AG08396 (cell line): Measurements from ENCODE around the gene MECR.

Experiments used
- DNase-seq: peaks from one replicate; pipeline ENCODE4 v3.0.0; 2012; ENCODE audit warnings: low spot score, mixed read lengths

The MECR gene

DNA sequence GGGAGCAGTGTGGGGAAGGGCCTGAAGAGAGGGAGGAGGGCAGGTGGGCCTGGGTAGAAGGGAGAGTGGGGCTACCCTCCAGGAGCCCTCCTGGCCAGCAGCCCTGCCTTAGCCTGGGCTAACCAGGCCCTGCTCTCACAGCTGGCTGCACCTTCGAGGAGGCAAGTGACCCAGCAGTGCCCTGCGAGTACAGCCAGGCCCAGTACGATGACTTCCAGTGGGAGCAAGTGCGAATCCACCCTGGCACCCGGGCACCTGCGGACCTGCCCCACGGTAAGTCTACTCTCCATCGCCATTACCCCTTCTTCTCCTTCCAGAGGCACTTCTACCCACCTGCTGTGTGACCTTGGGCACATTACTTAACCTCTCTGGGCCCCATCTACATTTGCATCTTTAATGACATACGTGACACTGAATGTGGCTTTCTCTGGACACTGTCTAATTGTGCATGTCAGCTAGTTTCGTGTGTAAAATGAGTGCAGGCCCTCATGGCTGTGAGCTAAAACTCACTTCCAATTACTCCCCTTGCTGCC is 24.5 kb upstream of the MECR start:
- no peak for DNase-seq

DNA sequence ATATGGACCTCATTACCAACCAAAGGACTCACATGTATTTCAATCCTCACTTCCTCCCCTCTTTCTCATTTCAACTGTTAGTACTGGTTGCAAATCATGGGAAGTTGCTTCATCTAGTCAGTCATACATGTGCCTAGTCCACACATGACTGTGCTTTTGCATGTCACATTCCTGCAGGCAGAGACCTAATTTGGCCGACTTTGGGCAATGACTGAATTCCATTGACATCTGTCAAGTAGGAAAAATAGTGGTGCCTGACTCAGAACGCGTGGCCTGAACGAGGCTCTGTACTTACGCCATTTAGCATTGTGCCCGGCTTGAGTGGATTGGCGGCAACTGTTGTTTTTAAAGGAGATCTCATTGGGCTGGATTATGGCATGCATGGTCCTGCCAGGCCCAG is 23.6 kb upstream of the MECR start:
- DNase-seq: no peak

DNA sequence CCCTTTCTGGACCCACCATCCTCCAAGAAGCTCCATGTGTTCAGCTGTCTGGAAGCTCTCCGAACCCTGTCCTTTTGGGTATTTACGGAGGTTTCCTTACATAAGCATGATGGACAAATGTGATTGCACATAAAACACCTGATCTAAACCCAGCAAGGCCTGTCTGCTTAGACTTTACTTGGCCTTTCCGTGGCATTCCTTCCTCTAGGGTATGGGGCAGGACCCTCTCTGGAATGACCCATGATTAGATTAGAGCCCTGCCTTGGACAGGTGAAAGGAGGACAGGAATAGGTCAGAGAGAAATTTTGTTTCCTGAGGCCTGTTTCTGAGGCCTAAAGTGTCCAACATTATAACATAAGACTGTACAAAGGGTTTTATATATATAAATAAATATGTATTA is 22.4 kb upstream of the MECR start:
- DNase-seq: no peak

- DNase-seq: no peak
Observed at GRCh38 chr1:29251164-29252124, 20.7 kb upstream of the MECR start.

DNA sequence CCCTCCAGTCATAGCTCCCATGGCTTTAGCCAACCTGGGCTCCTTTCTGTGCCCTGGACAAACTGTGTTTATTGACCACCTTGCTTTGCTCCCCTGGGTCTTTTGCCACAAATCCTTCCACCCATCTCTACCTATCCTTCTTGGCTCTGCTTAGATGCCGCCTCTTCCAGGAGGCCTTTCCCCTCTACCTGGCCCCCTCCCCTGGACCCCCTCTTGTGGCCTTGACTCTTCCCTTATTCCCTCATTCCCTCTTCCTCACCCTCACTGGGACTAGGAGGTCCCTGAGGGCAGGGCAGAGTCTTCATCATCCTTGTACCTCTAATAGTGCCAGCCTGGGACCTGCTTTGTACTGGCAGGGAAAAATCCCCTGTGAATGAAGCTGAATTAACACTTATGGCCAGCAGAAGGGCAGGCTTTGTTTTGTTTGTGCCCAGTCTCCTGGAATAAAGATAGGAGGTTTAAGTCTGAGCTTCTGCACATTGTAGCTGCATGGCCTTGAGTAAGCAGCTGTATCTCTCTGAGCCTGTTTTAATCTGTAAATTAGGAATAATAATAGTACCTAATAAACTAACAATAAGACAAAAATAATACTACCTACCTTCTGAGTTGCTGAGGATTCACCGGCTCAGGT is 19.3 kb upstream of the MECR start:
- no peak for DNase-seq

GRCh38 chr1:29249170-29249691 is 18.5 kb upstream of the MECR start:
- peak; percentile 58 for DNase-seq

DNA sequence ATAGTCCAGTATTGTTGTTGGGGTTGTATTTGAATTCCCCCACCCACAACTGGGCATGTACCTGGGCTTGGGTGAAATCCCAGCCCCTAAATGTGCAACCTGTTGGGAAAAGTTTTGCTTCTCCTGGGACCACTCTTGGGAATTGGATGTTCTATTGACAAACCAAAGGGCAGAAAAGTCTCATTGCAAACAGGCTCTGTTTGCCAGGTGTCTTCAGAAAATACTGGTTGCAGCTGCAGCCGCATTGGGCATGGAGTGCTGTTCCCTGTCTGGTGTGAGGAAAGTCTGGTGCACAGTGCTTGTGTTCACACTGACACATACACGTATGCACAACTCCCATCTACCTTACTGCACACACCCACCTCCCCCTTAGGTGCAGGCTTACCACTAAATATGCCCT is 17.7 kb upstream of the MECR start:
- no peak for DNase-seq

DNA sequence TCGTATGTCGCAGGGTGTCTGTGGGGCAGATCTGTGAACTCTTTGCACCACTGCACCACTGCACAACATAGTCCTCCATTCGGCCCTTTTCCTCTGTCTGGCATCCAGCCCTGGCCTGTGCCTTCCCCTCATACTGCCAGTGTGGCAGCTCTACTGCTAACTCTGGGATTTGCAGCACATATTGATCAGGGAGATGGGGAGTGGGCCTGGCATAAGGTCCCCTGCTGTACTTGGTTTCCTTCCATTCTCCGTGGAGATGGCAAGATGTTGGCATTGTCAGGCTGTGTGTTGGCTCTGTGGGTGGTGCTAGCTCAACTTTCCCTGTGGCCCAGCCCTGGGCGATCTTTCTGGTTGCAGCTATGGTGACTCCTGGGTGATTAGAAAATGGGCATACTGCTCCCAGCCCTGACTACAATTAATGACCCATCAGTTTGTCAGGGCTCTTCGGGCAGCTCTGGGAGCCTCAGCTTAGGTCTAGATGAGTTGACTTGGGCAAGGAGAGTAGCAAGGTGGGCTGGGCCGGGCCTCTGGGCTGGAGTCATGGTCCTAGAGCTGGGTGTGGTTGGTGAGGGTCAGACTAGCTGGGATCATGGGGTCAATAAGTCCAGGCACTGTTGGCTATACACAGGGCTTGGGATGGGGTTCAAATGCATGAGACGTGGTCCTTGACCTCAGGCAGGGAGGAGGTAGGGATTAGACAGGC is 17.0 kb upstream of the MECR start:
- no peak for DNase-seq

DNA sequence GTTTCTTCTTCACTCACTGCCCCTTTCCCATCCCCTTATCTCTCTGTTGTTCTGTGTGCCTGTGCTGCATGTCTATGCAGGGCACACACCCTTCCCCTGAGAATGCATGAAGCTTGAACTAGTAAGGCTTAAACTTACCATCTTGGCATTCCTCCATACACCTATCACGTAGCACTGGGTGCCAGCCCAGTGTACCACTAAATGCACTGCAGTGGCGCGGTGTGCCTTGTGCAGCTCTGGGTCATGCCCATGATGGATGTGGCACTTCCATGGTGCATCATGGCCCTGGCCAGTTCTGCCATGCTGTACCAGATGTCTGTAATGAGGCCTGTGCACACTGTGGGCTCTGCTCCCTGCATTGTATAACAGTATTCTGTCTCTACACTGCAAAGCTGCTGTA is 16.3 kb upstream of the MECR start:
- no peak for DNase-seq

DNA sequence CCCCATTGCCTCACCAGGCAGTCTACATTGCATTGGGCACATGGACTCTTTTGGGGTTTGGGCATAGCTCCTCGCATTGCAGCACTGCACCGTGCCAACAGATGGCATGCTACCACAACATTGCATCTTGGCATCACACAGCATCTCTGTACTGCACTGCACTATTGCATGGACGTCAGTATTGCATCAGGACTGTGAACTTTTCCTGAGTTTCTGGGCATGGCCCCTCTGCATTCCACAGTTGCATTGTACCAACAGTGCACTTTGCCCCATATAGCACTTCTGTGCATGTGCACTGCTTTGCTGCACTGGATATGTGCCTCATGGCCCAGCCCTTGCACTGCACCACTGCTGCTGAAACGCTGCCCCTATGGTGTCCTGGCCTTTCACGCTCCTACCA is 15.1 kb upstream of the MECR start:
- DNase-seq: peak; percentile 58

GRCh38 chr1:29245261-29245660 is 14.5 kb upstream of the MECR start:
- no peak for DNase-seq

DNA sequence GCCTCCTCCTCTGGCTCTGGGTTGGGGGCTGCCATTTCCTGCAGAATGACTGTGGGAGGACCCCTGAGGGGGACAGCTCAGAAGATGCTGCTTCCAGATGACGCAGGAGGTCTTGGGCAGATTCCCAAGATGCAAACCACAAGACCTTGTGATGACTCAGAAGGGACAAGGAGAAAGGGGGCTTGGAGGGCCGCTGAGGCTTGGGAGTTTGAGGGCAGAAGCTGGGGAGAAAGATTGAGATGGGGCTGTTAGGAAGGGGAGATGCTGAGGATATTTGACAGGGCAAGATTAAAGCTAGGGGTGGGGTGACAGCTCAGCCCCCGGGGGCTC is 13.1 kb upstream of the MECR start:
- DNase-seq: peak; percentile 66

GRCh38 chr1:29243023-29243870 is 12.5 kb upstream of the MECR start:
- no peak for DNase-seq

- no peak for DNase-seq
Observed at GRCh38 chr1:29240986-29241385, 10.3 kb upstream of the MECR start.

DNA sequence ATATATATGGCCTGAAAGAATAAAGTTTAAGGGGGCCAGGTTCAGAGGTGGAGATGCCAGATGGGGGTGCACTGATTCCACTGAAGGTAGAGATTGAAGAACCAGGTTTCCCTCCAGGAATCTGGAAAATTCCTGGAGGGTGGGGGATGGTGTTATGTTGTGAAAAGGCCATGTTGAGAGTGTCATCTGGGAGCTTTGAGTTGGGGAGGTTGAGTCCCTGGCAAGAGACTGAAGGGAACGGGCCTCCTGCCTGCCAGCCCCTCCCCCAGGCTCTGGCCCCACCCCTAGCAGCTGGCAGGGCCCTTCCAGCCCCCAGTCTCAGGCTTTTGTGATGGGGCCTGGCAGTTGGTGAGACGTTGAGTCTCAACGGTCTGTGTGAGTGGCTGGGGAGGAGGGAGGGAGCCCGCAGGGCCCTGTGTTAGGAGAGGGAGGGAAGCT is 9.7 kb upstream of the MECR start:
- DNase-seq: no peak

- DNase-seq: no peak
Observed at GRCh38 chr1:29239142-29239541, 8.4 kb upstream of the MECR start.

DNA sequence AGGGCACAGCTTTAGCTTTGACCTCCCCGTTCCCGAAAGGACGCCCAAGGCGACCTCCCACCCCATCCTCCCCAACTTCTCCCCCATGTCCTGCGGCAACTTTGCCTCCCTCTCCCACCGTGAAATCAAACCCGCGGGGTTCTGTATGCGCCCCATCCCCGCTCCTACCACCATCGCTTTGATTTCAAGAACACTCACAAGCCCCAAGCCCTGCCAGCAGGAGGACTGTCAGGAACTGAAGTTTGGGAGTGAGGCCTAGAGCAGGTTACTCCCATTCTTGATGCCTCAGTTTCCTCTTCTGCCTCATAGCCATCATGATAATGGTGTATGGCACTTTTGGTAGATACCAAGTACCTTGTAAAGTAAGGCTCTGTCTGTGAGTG is 7.9 kb upstream of the MECR start:
- no peak for DNase-seq

- peak; percentile 63 for DNase-seq
Observed at GRCh38 chr1:29237852-29238619, 7.3 kb upstream of the MECR start.

GRCh38 chr1:29237129-29237821 is 6.5 kb upstream of the MECR start:
- peak; percentile 74 for DNase-seq

DNA sequence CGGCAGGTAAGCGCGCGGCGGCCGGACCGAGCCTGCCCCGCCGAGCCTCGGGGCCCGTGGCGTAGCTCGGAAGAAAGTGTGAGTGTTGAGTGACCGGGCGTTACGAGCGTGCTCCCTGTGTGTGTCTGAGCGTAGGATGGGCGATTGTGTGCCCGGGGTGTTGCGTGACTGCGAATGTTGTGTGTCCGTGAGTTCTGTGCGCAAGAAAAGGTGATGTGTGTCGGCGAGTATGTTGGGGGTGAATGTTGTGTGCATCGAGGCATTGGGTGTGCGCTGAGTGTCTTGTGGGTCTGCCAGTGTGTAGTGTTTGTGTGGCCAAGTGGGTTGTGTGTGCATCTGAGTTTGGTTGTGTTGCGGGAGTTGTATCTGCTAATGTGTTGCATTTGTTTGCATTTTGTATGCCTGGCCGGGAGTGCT is 6.0 kb upstream of the MECR start:
- DNase-seq: peak; percentile 34
